HG03575 (cell line): ENCODE results near the gene CD44.

Experiments
- ATAC-seq: cut with Tn5 transposase; IDR thresholded peaks from one replicate; pipeline ENCODE4 v1.9.1; 2021; ENCODE audit not compliant: unreplicated experiment, insufficient number of reproducible peaks, low FRiP score; ENCODE audit errors: extremely low read depth

CD44 gene

DNA sequence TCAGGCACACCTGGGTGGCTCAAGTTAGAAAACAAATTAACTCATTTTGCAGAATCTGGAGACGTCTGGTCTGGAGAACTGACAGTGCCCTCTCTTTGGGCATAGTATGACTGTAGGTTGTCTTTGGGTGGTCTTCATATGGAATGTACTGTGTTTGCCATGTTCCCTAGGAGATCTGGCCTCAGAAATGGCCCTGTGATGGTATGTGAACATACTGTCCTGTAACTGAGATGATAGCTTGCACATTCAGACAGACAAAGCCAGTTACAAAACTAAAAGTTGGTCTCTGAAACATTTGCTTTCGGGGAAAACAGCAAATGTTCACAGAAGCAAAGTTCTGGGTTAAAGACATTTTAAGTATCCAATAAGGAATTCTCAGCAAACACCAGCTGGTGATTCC lies 29.7 kb downstream of the CD44 start:
- ATAC-seq, result no peak

- ATAC-seq, result no peak
Measured at GRCh38 chr11:35169112-35169511, 30.1 kb downstream of the CD44 start.

- ATAC-seq, result no peak
Measured at GRCh38 chr11:35169754-35170153, 30.8 kb downstream of the CD44 start.

GRCh38 chr11:35170503-35170902 lies 31.5 kb downstream of the CD44 start:
- ATAC-seq, result no peak

DNA sequence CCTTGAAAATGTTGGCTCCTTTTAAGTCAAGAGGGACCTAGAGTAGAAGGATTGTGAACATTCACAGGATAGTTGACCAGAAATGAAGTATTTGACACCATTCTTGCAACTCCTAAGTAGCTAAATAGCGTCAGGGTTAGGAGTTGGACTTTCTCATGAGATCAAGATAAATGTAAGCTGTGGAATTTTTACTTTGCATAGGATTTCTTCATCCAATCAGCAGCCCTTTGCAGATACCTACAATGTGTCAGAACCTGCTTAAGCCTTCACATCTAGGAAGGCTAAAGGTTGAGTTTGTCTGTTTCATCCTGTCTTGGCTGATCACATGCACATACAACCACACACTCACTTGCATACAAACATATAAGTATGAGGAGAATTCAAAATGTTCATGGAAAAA lies 32.3 kb downstream of the CD44 start:
- ATAC-seq, result no peak

DNA sequence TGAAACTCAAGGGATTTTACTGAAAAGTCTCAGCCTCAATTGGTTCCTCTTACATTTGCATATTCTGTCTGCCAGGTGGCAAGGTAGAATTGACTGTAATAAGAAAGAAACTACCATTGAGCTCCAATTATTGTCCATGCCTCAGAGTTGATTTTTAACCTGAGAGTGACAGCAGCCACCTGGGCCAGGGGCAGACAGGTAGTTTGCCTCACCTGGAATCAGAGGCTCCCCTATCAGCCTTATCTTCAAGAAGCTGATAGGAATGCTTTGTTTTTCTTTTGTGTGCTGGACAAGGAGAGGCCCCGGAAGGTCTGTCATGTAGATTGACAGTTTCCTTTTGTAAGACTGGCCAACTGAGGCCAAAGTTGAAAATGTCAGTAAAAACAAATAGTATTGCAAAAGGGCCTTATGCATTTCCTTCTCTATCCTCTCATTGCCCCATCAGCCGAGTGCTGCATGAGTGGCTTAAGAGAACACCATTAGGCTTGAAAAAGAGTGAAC lies 34.1 kb downstream of the CD44 start:
- ATAC-seq, result no peak

DNA sequence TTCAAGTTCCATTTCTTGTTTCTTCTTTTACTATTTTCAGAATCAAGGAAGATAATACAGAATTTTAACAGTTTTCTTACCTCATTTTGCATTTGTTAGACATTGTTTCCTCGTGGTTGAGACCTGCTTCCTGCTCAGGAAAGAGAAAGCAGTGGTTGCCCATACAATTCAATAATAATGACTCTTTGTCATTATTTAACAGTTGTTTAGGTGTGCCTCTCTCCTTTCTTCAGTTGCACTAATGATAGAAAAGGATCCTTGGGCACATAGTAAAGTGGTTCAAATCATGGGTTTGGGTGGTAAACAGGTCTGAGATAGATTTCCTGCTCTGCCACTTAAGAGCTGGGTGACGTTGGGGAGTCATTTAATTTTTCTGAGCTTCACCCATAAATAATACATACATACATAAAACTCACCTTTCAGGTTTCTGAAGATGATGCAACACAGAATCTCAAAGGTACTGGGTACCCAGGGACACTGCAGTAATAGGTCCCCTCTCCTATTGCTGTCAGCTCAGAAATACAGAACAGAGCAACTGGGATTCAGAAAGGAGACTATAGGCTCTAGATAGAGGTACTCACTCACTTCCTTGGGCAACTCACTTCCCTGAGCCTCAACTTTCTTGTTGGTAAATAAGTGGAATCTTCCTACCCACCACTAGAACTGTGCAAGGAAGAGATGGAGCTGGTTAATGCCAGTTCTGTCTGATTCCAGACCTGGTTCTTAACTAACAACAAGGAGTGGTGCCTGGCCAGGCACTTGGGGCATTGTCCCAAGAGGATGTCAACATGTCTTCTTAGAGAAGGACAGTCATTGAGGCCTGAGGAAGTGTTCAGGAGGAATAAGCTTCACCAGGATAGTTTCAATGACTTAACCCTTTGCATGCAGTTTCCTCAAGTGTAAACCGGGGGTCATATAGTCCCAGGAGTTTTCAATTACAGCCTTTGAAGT lies 34.9 kb downstream of the CD44 start:
- ATAC-seq, result no peak

DNA sequence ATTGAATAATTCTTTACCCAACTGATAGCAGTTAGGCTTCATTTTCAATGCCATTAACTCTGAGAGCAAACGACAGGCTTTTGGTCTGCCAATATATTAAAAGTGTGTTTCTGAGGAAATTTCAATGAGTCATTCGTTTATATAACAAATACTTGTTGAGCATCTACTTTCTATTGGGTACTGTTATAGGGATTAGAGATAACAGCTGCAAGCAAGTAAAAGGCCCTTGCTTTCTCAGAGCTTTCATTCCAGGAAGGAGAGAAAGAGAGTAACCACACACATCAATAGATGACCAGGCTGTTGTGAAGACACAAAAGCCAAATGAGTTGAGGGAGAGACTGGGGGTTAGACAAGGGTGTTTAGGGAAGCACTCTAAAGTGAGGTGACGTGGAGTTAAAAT lies 35.7 kb downstream of the CD44 start:
- ATAC-seq, result no peak

DNA sequence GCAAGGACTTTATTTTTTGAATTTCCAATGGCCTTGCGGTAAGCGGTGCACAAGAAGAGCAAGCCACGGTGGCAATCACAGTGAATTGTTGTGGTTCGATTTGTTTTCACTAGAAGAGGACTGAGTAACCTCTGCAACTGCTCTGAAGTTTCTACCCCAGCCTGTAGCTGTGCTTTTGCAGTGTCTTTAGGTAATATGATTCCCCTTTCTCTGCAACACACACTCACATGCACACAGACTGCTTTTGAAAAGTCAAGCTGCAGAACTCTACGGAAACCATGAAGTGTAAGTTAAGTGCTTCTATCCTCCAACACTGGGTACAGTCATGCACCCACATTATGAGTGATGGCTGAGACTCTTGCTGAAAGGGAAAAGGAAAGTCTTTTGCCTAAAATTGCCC lies 38.4 kb downstream of the CD44 start:
- ATAC-seq, result no peak

DNA sequence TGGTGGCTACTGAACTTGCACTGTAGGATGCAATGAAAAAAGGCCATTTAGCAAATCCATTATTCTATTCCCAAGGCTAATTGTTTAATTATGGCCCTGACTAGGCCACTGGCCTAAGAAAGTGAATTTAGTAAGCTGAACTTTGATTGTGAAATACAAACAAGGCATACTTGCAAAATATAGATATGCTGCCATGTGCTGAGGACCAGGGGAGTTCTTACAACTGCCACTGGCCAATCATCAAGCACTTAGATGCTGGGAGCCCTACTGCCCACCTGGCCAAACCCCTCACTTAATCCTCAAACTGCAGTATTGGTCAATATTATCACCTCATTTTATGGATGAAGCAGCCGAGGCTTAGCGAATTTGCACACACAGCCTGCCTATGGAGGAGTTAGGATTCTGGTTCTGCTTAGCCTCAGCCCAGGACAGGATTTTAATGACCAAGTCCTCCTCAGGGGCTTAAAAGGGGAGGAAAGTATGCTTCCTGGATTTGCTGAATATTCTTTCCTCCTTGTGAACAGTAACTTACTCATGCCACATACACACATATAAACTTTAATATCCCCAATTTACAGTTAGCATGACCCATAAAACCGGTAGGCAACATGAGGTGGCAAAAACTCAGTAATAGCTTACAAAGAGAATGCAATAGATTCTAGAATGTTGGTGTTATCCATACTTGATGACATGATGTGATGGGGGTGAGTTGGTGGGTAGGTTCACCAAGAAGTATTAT lies 39.3 kb downstream of the CD44 start:
- ATAC-seq, result no peak

- ATAC-seq, result no peak
Measured at GRCh38 chr11:35178873-35179272, 39.9 kb downstream of the CD44 start.

GRCh38 chr11:35179466-35180135 lies 40.6 kb downstream of the CD44 start:
- no peak for ATAC-seq

- no peak for ATAC-seq
Measured at GRCh38 chr11:35180317-35181233, 41.6 kb downstream of the CD44 start.

- ATAC-seq, result no peak
Measured at GRCh38 chr11:35182317-35182939, 43.5 kb downstream of the CD44 start.

- ATAC-seq, result no peak
Measured at GRCh38 chr11:35183326-35183925, 44.5 kb downstream of the CD44 start.

DNA sequence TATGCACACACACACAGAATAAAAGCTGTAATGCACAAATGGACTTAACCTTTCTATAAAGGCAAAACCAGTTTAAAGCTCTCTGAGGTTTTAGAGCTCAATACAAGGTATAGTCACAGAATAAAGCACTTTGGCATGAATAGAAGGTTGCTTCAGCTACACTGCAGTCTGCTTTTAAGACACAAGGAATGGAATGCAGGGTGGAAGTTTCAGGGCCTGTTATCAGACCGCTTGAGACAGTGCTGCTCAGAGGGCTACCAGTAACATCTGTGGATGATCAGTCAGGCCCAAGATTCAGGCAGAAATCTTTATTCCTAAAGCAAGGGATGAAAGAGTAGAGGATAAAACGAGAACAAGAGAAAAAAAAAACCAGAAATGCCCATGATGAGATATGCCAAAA lies 46.7 kb downstream of the CD44 start:
- ATAC-seq, result no peak

GRCh38 chr11:35187996-35188395 lies 49.0 kb downstream of the CD44 start:
- no peak for ATAC-seq
